NCI-H2171 (cell line): Measurements from ENCODE around the gene TMSB10.
"Not testable (repeated sequence)": the region's sequence is repeated elsewhere in the genome, so short reads cannot be mapped to it uniquely, and the experiment has no call there.

ENCODE experiments used
- DNase-seq: peaks from one replicate; lab custom pipeline; 2025; lab: John Stamatoyannopoulos, UW

TMSB10 gene

DNA sequence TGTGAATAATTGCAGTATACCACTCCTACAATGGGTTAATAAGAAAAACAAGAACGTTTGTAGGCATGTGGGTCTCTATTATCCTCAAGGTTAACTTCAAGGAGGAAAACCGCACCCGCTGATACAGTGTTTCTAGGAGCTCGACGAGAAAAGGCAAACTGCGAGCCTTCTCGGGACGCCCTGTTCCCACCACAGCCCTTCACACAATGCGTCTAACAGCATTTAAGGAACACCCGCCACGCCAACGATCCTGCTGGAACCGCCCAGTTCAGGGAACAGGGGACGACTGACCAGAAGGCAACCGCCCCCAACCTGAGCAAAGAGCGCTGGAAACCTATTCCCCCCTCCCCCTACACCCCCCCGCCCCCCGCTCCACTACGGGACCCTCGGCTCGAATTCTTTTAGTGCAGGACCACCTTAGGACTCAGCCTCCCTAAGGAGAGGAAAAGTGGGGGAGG, 710 bp upstream of the TMSB10 start:
- no peak for DNase-seq

DNA sequence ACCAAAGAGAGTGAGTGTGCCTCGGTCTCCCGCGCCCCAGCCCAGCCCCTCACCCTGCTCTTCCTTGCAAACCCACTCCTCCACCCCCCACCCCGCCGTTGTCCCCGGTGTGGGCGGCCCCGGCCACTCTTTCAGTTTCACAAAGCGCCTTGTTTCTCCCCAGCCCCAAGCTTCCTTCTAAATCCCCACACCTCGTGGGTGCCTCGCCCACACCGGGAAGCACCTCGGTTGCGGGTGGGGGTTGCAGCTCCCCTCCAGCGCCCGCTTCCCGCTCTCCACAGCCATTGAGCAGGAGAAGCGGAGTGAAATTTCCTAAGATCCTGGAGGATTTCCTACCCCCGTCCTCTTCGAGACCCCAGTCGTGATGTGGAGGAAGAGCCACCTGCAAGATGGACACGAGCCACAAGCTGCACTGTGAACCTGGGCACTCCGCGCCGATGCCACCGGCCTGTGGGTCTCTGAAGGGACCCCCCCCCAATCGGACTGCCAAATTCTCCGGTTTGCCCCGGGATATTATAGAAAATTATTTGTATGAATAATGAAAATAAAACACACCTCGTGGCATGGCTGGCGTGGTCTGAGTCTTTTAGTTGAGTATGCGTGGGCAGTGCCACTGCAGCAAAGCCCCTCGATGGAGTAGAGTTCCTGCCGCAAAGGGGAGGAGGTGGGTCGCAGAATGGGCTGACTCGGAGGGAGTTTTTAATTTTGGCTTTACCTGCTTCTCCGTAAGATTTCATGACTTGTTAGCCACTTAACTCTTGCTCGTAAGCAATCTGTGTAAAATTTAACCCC, 848 bp downstream of the TMSB10 start:
- DNase-seq, result no peak

DNA sequence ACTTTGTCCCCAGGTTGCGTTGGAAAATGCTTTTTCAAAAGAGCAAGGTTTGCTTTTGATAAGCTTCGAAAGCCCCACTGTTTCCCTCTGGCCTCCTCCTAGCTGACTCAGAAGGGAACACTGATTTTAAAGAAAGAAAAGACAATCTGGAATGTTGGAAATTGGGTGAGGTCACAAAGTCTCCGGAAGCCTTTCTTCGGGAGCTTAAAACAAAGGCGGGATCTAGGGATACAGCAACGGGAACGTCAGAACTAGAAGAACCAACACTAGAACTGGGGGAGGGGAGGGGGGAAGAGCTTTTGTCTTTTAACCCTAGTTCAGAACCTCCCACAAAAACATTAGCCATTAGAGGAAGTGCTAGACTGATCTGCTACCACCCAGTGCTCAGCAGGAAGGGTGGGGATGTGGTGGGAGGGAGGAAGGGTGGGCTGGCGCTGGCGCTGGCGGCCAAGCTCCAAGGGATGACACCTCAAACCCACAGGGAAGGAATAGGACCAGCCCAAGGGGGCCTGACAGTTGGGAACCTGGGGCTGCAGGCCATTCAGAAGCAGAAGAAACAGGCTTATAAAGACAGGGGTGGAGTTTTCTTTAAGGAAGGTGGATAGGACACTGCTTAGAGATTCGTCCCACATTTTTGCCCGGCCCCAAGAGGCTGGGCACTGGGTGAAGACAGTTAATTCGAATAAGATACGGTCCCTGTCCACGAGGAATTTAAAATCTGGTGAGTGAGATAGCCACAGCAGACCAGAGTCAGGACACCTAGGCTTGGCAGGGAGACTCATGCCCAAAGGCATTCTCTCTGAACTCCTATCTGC, 1.7 kb downstream of the TMSB10 start:
- DNase-seq, result no peak

DNA sequence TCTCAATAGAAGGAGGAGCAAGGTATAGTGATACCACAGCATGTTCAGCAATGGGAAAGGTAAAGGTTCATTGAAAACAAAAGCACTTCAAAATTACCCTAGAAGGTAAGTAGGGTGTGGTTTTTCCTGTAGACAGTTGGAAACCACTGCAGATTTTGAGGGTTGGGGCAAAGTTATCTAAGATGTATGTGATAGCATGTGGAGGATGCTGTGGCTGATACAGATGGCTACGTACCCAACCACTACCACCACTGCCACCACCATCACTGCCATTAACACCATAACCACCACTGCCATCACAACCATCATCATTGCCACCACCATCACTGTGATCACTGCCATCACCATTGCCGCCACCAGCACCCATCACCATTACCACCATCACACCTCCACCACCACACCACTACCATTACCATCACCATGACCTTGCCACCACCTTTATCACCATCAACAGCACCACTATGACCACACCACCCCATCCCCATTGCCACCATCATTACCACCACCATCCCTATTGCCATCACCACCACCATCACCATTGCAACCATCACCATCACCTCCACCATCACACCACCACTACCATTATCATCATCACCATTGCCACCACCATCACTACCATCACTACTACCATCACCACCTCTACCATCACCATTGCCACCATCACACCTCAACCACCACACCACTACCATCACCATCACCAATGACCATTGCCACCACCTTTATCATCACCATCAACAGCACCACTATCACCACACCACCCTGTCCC, 3.7 kb downstream of the TMSB10 start:
- no peak for DNase-seq

DNA sequence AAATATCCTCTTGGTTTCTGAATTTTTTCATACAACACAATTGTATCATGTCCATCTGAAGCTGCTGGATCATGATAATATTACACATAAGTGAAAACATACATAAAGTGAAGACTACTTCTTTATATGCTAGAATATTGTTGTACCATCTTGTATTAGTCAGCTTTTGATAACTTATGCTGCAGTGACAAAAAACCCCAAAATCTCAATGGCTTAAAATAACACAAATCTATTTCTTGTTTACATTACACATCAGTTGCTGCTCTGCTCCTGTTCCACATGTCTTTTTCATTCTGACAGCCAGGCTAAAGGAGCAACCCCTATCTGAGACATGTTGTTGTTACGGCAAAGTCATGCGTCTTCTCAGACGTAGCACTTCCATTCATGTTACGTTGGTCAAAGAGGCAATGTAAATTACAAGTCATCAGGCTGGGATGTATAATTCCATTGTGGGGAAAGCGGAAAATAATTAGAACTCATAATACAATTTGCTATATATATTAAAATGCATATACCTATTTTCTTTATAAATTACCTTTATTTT, 5.8 kb downstream of the TMSB10 start:
- no peak for DNase-seq

DNA sequence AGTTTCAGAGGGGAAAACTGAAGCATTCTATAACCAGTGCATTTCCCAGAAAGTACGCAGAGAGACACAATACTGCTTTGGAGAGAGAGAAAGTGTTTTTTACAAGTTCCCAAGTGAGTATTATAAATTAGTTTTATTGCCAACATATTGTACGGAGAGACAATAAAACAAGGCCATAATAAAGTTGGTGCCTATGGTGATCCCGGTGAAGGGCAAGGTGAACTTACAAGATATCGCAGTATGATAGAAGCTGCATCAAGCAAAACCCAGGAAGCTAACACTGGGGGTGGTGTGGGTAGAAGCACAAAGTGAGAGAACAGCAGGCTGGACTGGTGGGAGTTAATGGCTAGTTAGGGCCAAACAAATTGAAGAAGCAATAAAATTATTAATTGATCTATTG, 7.5 kb downstream of the TMSB10 start:
- DNase-seq, result no peak

DNA sequence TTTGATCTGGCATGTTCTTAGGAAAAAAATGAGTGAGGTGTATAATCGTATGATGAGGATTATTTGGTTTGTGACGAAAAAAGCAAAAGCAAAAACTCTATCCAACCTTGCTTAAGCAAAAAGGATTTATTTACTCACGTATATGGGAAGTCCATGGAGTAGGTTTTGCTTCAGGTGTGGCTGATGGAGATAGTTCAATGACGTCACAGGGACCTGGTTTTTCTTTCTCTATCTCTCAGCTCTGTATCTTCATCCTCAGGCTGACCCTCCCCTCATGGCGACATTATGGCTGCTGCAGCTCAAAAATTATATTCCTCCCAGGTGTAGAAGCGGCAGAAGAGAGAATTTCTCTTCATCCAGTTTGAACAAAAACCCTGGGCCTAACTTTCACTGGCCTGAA, 8.9 kb downstream of the TMSB10 start:
- DNase-seq, result no peak

DNA sequence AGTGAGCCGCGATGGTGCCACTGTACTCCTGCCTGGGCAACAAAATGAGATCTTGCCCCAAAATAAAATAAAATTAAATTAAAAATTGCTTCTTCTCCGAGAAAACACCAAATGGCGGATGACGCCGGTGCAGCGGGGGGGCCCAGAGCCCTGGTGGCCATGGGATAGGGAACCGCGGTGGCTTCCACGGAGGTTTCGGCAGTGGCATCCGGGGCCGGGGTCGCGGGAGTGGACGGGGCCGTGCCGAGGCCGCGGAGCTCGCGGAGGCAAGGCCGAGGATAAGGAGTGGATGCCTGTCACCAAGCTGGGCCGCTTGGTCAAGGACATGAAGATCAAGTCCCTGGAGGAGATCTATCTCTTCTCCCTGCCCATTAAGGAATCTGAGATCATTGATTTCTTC, 10.2 kb downstream of the TMSB10 start:
- not testable (repeated sequence) for DNase-seq

DNA sequence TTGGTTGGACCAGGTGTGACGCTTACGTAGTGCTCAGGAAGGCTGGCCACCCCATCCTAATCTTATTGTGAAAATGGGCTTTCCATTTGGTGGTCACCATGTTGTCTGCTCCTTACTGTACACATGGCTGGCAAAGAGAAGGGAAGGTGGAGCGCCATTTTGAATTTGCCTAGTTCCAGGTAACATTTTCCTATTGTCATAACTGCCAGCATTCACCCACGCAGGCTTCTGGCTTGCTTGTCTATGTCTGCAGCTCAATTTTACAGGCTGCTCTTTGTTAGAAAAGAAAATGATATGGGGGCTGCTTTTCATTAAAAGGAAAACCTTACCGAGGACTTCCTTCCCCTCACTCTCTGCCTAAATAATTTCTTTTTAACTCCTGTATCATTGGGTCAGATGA, 12.4 kb downstream of the TMSB10 start:
- DNase-seq, result not testable (repeated sequence)

DNA sequence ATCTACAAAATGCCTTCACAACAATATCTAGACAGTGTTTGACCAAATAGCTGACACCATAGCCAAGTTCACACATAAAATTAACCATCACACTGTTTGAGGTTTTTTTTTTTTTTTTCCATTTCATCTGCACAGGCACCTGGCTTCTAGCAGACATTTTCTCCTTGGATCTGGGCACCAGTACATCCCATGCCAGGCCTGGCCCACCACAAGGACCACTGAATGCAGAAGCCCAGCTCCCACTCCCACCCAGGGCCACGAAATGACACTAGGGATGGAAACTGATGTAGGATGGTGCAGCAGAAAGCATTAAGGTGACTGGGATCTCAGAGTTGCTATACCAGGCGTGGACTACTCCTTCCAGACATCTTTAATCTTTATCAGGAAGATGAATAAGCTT, 13.0 kb downstream of the TMSB10 start:
- DNase-seq, result no peak

DNA sequence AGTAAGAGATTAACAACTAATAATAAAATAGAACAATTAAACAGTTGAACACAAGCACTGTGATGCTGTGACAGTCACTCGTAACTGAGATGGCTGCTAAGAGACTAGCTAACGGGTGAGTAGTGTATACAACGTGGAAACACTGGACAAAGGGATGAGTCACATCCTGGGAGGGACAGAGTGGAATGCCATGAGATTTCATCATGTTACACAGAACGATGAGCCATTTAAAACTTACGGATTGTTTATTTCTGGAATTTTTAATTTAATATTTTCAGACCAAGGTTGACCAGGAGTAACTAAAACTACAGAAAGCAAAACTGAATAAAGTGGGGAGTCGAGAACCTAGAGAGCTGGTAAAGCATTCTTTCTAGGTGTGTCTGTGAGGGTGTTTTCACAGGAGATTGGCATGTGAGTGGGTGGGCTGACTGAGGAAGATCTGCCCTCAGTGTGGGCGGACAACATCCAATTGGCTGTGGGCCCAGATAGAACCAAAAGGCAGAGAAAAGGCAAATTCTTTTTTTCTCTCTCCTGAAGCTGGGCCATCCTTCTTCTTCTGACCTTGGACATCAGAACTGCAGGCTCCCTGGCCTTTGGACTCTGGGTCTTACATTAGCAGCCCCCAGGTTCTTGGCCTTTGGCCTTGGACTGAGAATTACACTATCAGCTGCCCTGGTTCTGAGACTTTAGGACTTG, 14.6 kb downstream of the TMSB10 start:
- no peak for DNase-seq

DNA sequence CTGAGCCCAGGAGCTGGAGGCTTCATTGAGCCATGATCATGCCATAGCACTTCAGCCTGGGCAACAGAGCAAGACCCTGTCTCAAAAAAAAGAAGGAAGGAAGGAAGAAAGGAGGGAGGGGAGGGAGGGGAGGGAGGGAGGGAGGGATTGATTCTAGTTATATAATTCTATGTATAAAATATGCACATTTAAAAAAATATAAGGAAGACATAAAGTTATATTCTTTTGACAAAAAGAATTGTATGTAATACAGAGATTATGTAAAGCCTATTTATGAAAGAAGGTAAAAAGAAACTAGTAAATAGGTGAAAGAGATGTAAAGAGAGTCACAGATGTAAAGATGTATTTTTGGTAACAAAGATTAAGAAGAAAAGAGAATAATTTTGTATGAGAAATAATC, 17.6 kb downstream of the TMSB10 start:
- no peak for DNase-seq

DNA sequence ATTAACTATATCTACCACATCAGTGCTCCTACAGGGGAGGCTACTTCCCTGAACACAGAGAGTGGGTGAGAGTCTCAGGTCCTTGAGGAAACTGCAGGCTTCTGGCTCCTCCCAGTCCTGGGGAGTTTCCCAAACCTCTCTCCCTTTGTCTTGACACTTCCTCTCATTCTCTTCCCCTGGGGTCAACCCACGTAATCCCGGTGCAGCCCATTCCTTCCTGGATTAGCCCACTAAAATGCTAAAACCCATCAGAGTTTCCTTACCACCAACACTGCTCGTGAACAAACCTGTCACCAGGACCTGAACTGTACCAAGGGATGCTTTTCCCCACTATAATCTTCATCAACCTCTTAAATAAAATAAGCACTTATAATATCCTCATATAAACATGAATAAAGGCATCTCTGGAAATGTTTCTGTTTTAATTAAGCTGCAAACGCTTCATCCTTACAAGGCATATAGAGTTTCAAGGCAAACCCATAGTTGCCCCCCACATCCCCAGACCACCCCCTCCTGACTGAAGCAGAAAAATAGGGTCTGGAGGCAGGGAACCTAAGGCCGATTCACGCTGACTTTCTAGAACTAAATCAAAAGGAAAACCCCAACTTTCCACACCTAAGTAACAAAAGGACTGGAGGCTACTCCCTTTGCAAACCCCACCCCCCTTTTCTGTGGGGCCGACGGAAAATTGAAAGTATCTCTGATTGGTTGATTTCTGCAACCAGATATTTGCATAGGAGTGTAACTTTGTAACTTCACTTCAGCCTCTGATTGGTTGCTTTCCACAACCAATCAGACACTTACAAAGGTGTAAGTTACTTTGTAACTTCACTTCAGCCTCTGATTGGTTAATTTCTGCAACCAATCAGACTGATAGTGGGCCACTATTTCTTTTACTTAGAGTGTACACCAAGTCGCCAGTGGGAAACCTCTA, 19.0 kb downstream of the TMSB10 start:
- no peak for DNase-seq

DNA sequence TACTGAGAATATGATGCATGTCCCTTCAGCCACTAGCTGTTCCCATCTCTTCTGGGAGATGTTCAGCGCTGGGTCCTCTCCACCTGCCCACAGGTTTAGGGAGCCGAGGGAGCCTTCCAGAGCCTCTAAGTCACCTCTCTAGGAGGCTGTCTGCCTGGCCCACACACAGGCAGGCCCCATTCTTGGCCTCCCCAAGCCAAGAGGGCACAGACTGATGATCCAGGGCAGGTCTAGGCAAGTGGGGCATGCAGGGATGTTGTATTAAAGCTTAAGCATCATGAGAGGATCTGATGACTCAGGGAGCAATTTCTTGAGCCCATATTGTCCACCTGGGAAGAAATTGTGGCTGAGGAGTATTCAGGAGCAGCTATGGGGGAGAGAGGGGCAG, 19.9 kb downstream of the TMSB10 start:
- DNase-seq, result no peak

DNA sequence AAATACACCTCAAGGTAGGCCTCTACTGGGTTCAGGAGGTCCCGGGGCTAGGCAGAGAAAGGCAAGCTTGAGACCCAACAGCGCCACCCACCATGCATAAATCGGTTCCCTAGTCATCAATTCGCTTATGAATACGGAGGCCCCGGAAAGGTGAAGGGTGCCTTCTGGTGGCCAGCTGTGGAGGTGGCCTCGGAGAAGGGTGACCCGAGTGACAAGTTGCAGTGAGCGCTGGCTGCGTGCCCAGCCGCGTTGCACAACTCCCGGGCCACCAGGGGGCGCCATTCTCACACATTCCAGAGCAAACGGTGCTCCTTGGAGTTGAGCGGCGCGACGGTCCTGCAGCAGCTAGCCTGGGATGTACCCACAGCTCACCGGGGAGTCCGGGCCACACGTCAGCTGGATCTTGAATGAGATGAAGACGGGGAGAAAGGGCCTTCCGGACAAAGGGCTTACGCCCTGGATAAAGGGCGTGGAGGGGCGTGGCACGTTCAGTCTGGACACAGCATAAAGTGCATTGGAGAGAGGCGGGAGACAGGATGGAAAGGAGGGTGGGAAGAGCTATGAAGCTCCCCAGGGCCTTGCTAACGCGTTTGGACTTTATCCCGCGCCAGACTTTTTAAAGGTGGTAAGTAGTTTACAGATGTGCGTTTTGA, 20.4 kb downstream of the TMSB10 start:
- DNase-seq, result peak; percentile 83

DNA sequence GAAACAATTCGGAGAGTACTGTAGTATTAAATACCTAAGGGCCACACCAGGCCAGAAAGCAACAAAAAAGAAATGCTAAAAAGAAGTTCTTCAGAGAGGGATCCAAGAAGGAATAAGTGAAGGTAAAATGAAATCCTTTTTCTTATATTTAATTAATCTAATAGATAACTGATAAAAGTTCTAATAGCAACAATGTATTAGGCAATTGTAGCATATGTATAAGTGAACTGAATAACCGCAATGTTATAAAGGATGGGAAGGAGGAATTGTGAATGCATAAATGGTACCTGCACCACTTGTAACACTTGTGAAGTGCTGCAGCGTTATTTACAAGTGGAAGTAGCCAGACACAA, 21.8 kb downstream of the TMSB10 start:
- no peak for DNase-seq

DNA sequence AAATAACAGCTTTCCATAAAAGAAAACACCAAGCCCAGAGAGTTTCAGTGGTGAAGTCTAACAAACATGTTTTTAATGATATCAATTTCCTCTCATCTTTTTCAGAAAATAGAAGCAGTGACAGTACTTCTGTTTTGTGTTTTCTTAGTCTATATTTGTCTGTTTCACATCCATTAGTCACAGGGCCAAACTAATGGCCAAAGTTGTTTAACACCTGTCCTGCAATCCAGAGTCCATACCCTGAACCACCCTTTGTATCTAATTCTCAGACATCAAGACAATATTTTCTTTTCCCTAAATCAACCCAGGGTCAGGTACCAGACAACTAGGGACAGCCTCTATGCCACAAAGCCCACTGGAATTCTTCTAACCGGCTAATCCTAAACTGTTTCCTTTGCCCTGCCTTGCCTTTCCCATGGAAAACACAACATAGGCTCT, 25.9 kb downstream of the TMSB10 start:
- DNase-seq, result no peak

DNA sequence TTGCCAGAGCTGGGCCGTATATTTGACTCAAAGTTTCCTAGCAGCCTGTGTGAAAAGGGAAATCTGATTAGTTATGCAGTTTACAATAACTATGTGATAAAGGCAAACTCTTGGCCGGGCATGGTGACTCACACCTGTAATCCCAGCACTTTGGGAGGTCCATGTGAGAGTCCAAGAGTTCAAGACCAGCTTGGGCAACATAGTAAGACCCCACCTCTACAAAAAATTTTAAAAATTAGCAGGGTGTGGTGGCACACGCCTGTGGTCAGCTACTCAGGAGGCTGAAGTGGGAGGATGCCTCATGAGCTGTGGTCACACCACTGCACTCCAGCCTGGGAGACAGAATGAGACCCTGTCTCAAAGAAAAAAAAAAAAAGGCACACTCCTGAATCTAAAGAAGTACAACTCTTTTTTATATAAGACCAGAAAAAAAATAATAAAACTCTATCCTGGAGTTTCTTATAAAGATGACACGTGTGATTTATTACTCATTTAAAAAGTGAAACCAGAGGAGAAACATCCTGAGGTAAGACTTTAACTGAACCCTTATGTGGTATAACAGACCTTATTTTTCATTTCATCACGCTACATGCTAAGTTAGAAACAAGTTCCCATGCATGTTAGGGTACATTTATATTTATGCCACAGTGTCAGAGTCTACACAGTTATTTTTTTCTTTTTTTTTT, 32.9 kb downstream of the TMSB10 start:
- DNase-seq, result no peak

DNA sequence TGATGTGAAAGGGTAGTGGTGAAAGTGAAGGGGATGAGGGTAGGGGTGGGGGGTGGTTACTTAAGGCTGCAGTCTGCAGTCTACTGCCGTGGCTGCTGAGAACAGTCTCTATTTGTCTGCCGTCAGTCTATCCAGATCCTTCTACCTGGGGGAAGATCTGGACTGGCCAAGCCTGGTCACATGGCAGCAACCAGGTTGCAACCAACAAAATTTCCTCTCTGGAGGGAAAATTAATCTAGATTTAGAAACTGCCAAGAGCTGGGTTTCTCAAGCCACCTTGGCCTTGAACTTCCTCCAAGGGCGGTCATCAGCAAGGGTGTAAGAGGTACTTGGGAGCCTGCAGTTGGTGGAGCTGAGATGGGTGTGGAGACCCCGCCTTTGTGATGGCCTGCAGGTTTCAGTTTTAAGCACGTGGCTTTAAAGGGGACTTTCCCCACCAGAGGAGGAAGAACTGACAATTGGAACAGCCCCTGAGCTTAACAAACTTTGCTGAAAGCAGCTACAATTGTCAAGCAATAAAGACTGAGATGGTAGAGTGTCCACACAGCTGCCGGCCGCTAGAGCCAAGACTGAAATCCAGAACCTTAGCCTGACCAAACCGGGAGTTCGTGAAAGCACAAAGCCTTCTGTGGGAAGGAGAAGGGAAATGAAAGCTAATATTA, 34.1 kb downstream of the TMSB10 start:
- no peak for DNase-seq
